HAP-1 (cell line): ENCODE measurements around the gene ELP4.

Experiments
- DNase-seq, 2 experiments: peaks; one replicate each; pipeline ENCODE4 v3.0.0-alpha.2; 2016 to 2020; ENCODE audit warnings: low spot score in 2 of 2
- H3K27me3 ChIP-seq: fragments of 250-450 bp; sonication (Bioruptor Pico); 2 replicates; pipeline ENCODE4 v1.5.1; 2020; ENCODE audit warnings: low read depth, mild to moderate bottlenecking, moderate library complexity
- H3K36me3 ChIP-seq: fragments of 250-450 bp; sonication (Bioruptor Pico); replicated peaks from 2 replicates; pipeline ENCODE4 v1.5.1; 2020; ENCODE audit warnings: mild to moderate bottlenecking
- H3K4me1 ChIP-seq: fragments of 250-450 bp; sonication (Bioruptor Pico); 2 replicates; pipeline ENCODE4 v1.5.1; 2020; ENCODE audit warnings: mild to moderate bottlenecking
- H3K4me3 ChIP-seq: fragments of 250-450 bp; sonication (Bioruptor Pico); 2 replicates; pipeline ENCODE4 v1.5.1; 2020; ENCODE audit warnings: mild to moderate bottlenecking, moderate library complexity
- H3K9me3 ChIP-seq: fragments of 250-450 bp; sonication (Bioruptor Pico); 2 replicates; pipeline ENCODE4 v1.5.1; 2020; ENCODE audit warnings: mild to moderate bottlenecking, moderate library complexity
- in situ Hi-C: fragments of 300-500 bp; cut with MboI; formaldehyde crosslinking; loops from 3 replicates; pipeline ENCODE4 v1.14.3; 2020; ENCODE audit warnings: low sequenced_read_pairs, inconsistent platforms, mixed read lengths

ELP4 gene

GRCh38 chr11:31816468-31817053 is 307.0 kb downstream of the ELP4 start:
- H3K27me3 ChIP-seq, result peaks cover 68% of the 10 kb centered on the region
- no peaks in the 10 kb centered on the region for H3K36me3 ChIP-seq
- H3K4me3 ChIP-seq, result peak overlapping the region; percentile 7
- peaks cover 20% of the 10 kb centered on the region for H3K4me1 ChIP-seq
- no peaks in the 10 kb centered on the region for H3K9me3 ChIP-seq
- DNase-seq, result no peak
- in situ Hi-C loops, result no loop called here

GRCh38 chr11:31817054-31817620 is 307.6 kb downstream of the ELP4 start:
- Histone ChIP-seq H3K27me3 (peaks cover 69% of the 10 kb centered on the region), H3K4me3 (peak overlapping the region; percentile 7), H3K4me1 (peaks cover 26% of the 10 kb centered on the region), H3K36me3 (no peaks in the 10 kb centered on the region), H3K9me3 (no peaks in the 10 kb centered on the region)
- peak in 1 of 2 experiments; percentile 39 for DNase-seq
- in situ Hi-C loops, result no loop called here

- in situ Hi-C loops, result no loop called here
- no peak overlapping the region for H3K4me3 ChIP-seq
- peaks cover 25% of the 10 kb centered on the region for H3K4me1 ChIP-seq
- no peaks in the 10 kb centered on the region for H3K36me3 ChIP-seq
- DNase-seq, result no peak
- no peaks in the 10 kb centered on the region for H3K9me3 ChIP-seq
- peaks cover 68% of the 10 kb centered on the region for H3K27me3 ChIP-seq
Measured at GRCh38 chr11:31817621-31818424, 308.3 kb downstream of the ELP4 start.

DNA sequence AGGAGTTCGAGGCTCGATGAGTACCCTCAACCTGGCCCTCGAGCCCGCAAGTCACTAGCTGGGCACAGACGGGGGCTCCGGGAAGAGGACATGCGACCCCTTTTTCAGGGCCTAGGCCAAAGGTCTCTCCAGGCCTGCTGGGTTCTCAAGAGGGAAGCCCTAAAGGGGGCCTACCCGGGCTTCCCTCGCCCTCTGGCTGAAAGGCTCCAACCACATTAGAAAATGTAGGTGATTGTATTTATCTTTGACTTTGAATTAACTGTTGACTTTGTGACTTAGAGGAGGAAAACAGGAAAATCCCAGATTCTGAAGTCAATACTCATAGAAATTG is 308.8 kb downstream of the ELP4 start:
- Histone ChIP-seq H3K27me3 (peaks cover 66% of the 10 kb centered on the region), H3K4me1 (peaks cover 27% of the 10 kb centered on the region), H3K9me3 (no peaks in the 10 kb centered on the region), H3K4me3 (no peak overlapping the region), H3K36me3 (no peaks in the 10 kb centered on the region)
- in situ Hi-C loops, result no loop called here
- DNase-seq, result no peak

DNA sequence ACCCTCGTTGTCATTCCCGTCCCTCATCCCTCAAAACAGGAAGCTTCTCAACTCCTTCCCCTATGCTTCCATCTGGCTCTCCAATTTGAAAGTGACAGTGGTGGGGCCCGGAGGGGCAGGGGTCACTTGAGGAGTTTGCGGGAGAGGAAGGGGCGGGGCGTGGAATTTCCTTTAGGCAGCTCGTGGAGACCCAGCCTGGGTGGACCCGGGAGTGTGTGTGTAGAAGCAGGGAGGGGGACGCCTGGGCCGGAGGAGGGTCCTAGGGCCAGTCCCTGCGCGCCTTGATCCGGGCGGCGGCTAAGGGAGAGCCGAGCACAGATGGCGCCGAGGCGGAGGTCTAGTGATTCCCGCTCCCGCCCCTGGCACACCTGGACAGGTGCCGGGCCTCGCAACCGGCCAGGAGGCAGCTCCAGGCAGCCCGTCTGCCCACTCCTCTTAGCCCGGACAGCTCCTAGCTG is 309.3 kb downstream of the ELP4 start:
- Histone ChIP-seq H3K9me3 (no peaks in the 10 kb centered on the region), H3K27me3 (peaks cover 62% of the 10 kb centered on the region), H3K4me3 (no peak overlapping the region), H3K36me3 (no peaks in the 10 kb centered on the region), H3K4me1 (peaks cover 27% of the 10 kb centered on the region)
- in situ Hi-C loops, result no loop called here
- DNase-seq, result no peak

DNA sequence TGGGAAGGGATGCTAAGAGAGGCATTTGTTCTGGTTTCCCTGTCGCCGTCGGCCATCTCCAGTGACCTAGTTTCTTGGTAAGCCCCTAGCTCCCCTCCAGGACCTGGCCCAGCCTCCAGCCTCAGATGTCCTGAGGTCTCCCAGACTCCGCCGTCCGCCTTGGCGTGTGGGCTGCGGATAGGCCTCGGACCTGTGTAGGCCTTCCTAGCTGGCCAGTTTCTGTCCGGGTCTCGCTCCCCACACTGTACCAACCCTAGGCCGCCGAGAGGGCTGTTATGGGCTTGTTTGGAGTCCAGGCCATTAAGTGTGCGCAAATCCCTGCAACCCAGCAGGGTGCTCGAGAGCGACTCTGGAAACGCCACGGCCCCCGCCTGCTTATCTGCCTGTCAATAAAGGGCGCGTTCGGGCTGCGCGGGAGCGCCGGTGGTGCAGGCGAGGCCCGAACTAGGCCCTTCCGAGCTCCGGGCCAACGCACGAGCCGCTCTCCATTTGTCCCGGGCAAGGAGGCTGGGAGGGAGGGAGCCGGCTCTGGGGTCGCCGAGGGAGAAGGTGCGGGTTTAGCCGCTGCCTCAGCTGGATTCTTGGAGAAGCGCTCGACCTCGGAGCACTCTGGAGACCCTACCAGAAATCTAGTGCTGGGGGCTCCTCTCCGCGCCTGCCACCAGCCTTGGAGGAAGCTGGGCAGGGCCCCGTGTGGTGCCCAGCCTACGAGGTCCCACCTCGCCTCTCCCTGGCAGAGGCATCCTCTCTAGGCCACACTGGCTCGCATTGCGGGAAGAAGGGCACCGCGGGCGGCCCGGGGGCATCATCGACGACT is 310.3 kb downstream of the ELP4 start:
- no peaks in the 10 kb centered on the region for H3K36me3 ChIP-seq
- no peak overlapping the region for H3K4me3 ChIP-seq
- H3K27me3 ChIP-seq, result peaks cover 55% of the 10 kb centered on the region
- H3K9me3 ChIP-seq, result no peaks in the 10 kb centered on the region
- in situ Hi-C loops, result no loop called here
- peaks cover 33% of the 10 kb centered on the region for H3K4me1 ChIP-seq
- no peak for DNase-seq

DNA sequence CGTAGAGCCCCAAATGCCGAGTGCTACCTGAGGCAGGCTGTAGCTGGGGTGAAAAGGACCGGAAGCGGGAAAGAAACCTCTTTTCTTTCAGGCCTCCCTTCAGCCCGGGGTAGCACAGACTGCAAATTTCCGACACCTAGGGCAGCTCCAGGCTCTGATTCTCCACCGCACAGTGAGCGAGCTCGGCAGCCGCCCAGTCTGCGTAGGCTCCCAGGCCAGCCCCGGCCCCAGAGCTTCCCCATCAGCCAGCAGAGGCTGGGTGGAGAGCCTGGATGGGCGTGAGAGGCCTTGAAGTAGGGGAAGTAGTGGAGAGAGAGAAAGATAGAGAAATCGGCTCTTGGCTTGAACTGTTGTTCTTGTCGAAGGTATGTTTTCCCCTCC is 310.9 kb downstream of the ELP4 start:
- no peaks in the 10 kb centered on the region for H3K9me3 ChIP-seq
- DNase-seq, result no peak
- H3K27me3 ChIP-seq, result peaks cover 52% of the 10 kb centered on the region
- no peaks in the 10 kb centered on the region for H3K36me3 ChIP-seq
- H3K4me3 ChIP-seq, result no peak overlapping the region
- peaks cover 33% of the 10 kb centered on the region for H3K4me1 ChIP-seq
- in situ Hi-C loops, result no loop called here

GRCh38 chr11:31821235-31821764 is 311.7 kb downstream of the ELP4 start:
- Histone ChIP-seq H3K4me3 (no peak overlapping the region), H3K36me3 (no peaks in the 10 kb centered on the region), H3K4me1 (peaks cover 31% of the 10 kb centered on the region), H3K9me3 (no peaks in the 10 kb centered on the region), H3K27me3 (peaks cover 47% of the 10 kb centered on the region)
- in situ Hi-C loops, result no loop called here
- no peak for DNase-seq

DNA sequence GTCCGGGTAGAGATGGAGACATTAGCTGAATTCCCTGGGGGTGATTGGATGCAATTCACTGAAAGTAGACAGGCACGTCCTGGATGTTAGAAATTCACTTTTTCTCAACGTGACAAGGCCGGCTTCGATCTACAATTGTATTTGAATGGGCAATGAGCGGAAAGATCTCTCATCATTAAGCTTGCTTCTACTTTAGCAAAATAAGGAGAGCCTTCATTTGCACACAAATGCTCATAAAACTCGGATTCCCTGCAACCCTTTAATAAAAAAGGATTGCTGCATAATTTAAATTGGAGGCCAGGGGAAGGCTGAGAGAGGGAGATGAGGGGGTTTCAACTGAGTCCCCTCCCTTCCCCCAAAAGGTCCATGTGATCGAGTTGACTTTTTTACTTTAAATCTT is 312.2 kb downstream of the ELP4 start:
- H3K9me3 ChIP-seq, result no peaks in the 10 kb centered on the region
- H3K4me3 ChIP-seq, result no peak overlapping the region
- peaks cover 29% of the 10 kb centered on the region for H3K4me1 ChIP-seq
- H3K36me3 ChIP-seq, result no peaks in the 10 kb centered on the region
- H3K27me3 ChIP-seq, result peaks cover 47% of the 10 kb centered on the region
- in situ Hi-C loops, result no loop called here
- DNase-seq, result peak in 1 of 2 experiments; percentile 60

DNA sequence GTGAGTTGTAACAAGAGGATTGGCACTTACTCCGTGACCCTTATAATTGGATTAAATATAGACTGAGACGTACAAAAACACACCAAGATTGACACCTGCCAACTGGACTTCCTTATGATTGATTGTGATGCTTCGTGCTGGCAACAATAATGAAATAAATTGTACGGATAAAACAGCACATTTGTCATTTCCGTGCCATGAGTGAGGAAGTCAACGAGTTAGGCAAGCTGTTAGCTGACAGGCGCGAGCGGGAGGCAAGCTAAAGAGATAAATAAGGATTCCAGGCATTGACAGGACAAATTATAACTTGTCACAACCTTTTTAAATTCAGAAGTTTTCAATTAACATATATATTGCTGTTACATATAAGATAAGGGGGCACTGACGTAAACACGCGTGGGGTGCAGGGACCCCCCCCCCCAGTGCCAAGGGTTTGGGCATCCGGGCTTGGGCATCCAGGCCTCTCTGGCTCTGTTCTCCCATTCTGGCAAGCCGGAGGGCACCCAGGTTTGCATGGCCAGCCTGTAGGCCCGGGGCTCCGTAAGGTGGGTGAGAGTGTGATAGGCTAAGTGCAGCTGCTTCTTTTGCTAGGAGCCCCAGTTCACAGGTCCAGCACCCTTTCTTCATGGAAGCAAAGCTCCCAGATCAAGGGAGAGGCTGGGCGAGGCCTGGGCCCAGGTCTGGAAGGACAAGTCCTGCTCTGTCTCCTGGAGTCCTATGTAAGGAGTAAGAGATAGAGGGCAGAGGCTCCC is 312.8 kb downstream of the ELP4 start:
- Histone ChIP-seq H3K4me3 (no peak overlapping the region), H3K27me3 (peaks cover 42% of the 10 kb centered on the region), H3K36me3 (no peaks in the 10 kb centered on the region), H3K4me1 (peaks cover 25% of the 10 kb centered on the region), H3K9me3 (no peaks in the 10 kb centered on the region)
- in situ Hi-C loops, result no loop called here
- DNase-seq, result no peak

DNA sequence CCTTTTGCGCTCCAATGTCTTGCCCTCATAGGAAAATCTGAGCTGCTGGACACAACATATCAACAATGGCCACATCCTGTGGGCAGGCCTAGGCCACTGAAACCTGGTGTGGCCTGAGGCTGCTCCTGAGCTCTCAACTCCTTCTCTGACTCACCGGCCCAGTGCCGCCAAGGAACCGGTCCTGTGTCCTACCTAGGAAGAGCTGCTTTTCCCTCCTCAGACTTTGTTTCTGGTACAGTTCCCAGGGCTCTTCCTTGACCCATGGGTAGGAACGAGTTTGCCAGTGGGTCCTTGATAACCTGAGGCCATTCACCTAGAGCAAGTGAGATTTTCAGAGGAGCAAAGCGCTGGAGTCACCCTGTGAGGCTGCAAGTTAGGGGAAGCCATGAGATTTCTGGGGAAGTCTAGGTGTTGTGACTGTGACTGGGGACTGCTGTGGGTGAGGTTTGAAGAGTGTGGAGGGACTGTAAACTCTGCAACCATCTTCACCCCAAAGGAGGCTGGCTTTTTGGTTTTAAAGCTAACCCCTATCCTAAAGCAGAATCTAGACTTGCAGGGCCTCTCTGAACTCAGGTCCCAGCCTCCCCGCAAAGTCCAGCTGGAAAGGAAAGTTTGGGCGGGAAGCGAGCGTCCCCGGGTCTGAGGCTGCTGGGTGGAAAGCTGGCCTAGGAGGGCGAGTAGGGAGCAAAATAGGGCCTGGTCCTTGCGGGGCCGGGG is 313.5 kb downstream of the ELP4 start:
- Histone ChIP-seq H3K9me3 (no peaks in the 10 kb centered on the region), H3K27me3 (peaks cover 42% of the 10 kb centered on the region), H3K4me1 (peaks cover 25% of the 10 kb centered on the region), H3K36me3 (no peaks in the 10 kb centered on the region), H3K4me3 (no peak overlapping the region)
- in situ Hi-C loops, result no loop called here
- no peak for DNase-seq

DNA sequence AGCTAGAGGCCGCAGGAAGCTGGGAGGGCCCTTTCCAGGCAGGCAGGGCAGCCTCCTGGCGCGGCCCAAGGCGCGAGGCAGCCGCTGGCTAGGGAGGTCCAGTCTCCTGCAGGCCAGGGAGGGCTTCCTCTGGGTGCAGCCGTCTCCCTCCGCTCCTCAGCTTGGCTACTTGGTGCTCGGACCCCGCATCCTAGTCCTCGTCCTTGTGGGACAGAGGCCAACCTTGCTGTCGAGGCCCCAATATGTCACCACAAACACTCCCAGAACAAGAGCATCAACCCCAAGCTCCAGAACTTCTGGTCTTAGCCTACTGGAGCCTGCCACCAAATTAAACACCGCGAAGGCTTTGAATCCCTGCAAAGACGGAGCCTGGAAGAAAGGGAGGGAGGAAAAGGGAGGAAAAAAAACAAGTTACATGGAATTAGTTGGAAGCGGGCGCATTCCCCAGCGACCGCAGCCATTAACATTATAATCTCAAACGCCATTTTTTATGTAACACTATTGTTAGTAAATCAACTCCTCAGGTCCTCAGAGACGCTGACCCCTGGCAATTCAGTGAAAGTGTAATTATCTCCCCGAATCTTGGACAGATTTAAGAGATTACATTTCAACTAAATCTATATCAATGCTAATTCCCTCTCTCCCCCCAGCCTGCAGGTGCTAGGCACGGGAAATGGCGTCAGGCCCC is 314.2 kb downstream of the ELP4 start:
- no peak overlapping the region for H3K4me3 ChIP-seq
- in situ Hi-C loops, result no loop called here
- no peaks in the 10 kb centered on the region for H3K36me3 ChIP-seq
- peaks cover 25% of the 10 kb centered on the region for H3K4me1 ChIP-seq
- H3K9me3 ChIP-seq, result no peaks in the 10 kb centered on the region
- peak; percentile 84 to 98 for DNase-seq
- peaks cover 43% of the 10 kb centered on the region for H3K27me3 ChIP-seq
